Gastroesophageal sphincter (tissue), 3 donors: ENCODE data around the gene PFKL.

Experiments
- CTCF ChIP-seq, 4 experiments: fragments of 200-600 bp in 2 of 4; fragments of 450-650 bp in 2 of 4; sonication (generic) in 1 of 4; IDR thresholded peaks; one replicate each; pipeline ENCODE4 v1.5.1; 2017 to 2019; ENCODE audit warnings: antibody characterized with exemption in 4 of 4, mild to moderate bottlenecking in 2 of 4, moderate library complexity in 2 of 4
- EP300 ChIP-seq: sonication (generic); formaldehyde crosslinking; IDR thresholded peaks from one replicate; pipeline ENCODE4 v1.6.1; 2017; ENCODE audit warnings: antibody characterized with exemption, mild to moderate bottlenecking
- POLR2AphosphoS5 ChIP-seq: sonication (generic); formaldehyde crosslinking; IDR thresholded peaks from one replicate; pipeline ENCODE4 v1.6.1; 2017; ENCODE audit warnings: antibody characterized with exemption

GRCh38 chr21:44301141-44301540 lies 1.3 kb downstream of the PFKL start:
- TF ChIP-seq POLR2AphosphoS5 (no peak), CTCF (IDR thresholded peaks at IDR 0.05) (no peak), EP300 (no peak)
